Measurements from ENCODE around the gene ACO2. TPM values are rescaled to one million over a fixed set of nuclear protein-coding genes. Genes with fewer than 3 reads are reported as not detected.

The ACO2 gene
- total and polyA plus RNA-seq, 2 of the 13 experiments (the other 11 are each of a cell fraction or from before 2014, with no cell fraction given): 19.2 to 45.6 TPM

DNA sequence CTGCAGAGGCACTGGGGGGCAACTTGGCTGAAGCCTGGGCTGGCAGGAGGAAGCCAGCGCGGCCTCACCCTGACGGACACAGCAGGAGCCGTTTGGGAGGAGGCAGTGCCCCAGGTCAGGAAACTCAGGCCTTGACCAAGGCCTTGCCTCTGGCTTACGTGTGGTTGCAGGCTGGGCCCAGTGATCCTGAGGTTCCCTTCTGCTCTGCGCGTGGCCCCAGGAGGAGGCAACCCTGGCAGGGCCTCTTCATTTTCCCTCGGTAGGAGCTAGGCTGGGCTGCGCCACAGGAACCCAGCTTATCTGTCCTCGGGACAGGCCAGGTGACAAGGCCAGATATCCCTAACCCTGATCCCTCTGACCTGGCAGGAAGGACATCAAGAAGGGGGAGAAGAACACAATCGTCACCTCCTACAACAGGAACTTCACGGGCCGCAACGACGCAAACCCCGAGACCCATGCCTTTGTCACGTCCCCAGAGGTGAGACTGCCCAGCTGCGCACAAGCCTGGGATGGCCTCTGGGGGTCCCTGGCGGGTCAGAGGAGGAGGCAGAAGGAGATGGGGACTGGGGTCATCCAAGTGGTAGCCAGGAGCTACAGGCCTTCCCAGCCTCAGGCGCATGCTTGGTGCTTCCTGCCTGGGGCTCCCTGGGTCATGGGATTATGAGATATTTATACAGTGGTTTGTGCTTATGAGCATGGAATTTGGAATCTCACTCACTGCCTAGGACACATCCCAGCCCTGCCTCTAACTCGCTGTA lies 54.7 kb downstream of the ACO2 start:
- ChIA-PET POLR2A (no interaction called here), CTCF (ENCODE audit: low intra/inter-chr PET ratio, low total read pairs) (no interaction called here)
- H3K9ac ChIP-seq (ENCODE audit: insufficient read depth, low read depth, low read length): peak overlapping the region; percentile 6; the same call in 1 of the 2 replicates
- FAIRE-seq (no peak), DNase-seq (ENCODE audit: low spot score) (no peak), ATAC-seq (0 out of 3 replicates have a peak, but pooled peaks have one; percentile 2)
- WGBS (ENCODE audit: low lambda C conversion rate): 89% methylated on average over 5 of the region's 21 CpGs
- H3K79me2 ChIP-seq (ENCODE audit: insufficient read depth, low read length): no peaks in the 10 kb centered on the region
- intact Hi-C loops (cut with micrococcal nuclease; ENCODE audit: unreplicated experiment) (no loop called here), in situ Hi-C loops (cut with HindIII; ENCODE audit: extremely low pct_ligation_motif_present, low pct_unique_long_range_greater_than_20kb) (no loop called here)
- H3K4me3 ChIP-seq (replicated peaks in 1 of 3; ENCODE audit: insufficient read depth in 1 of 3, low read depth in 2 of 3, low read length in 3 of 3): no peak overlapping the region
- 0 out of 2 replicates have a peak, but pooled peaks cover 3% of the 10 kb centered on the region for H4K20me1 ChIP-seq (ENCODE audit: insufficient read depth, low read length)
- no peaks in the 10 kb centered on the region for H3K9me3 ChIP-seq (ENCODE audit: low read length)
- TF ChIP-seq NFE2L1 (CRISPR knock-in tag; IDR thresholded peaks at IDR 0.05; ENCODE audit: borderline replicate concordance): no peak
- TF ChIP-seq RBM22 (optimal IDR thresholded peaks at IDR 0.05; ENCODE audit: low read length): peak; percentile 80
- TF ChIP-seq AGO2 (optimal IDR thresholded peaks at IDR 0.05; ENCODE audit: low read depth, low read length): peak; percentile 71
- TF ChIP-seq ZNF160 (CRISPR knock-in tag; IDR thresholded peaks at IDR 0.05): no peak
- TF ChIP-seq AGO1 (IDR thresholded peaks at IDR 0.05; ENCODE audit: low read depth, low read length, poor library complexity, severe bottlenecking): peak; percentile 91
- TF ChIP-seq ZNF317 (CRISPR knock-in tag; IDR thresholded peaks at IDR 0.05): no peak
- TF ChIP-seq GZF1 (CRISPR knock-in tag; IDR thresholded peaks at IDR 0.05): no peak
- no peak for TF ChIP-seq ZNF589 (CRISPR knock-in tag; conservative IDR thresholded peaks at IDR 0.05)
- TF ChIP-seq POLR2G (IDR thresholded peaks at IDR 0.05; ENCODE audit: low read depth, low read length): peak; percentile 44
- no TSS peak for BruUV-seq (replicated peaks)
- H3K27me3 ChIP-seq (ENCODE audit: control insufficient read depth in 1 of 2, insufficient read depth in 2 of 2, low read length in 2 of 2): no peaks in the 10 kb centered on the region
- H2AFZ ChIP-seq (ENCODE audit: low read length): no peak overlapping the region
- H3K27ac ChIP-seq (ENCODE audit: extremely low read length, insufficient read depth, low read length): no peak overlapping the region
- peaks cover 19 to 47% of the 10 kb centered on the region in 2 experiments for H3K36me3 ChIP-seq (replicated peaks in 1 of 2; ENCODE audit: control insufficient read depth in 1 of 2, insufficient read depth in 2 of 2, low read length in 2 of 2)
- no peak overlapping the region for H3K4me2 ChIP-seq (ENCODE audit: low read depth, low read length)
- H3K4me1 ChIP-seq (ENCODE audit: insufficient read depth, low read length): peaks cover 44% of the 10 kb centered on the region

Measured in HepG2 (cell line).